ENCODE data around the gene SPTBN4.
A peak's percentile ranks its signal among the peaks of the same experiment; 100 is the strongest.

Gene SPTBN4

GRCh38 chr19:40607311-40608239 lies 140.8 kb downstream of the SPTBN4 start:
- DNase-seq: no peak

- no peak for DNase-seq
Observed at GRCh38 chr19:40608240-40608621, 141.4 kb downstream of the SPTBN4 start.

- no peak for DNase-seq
Observed at GRCh38 chr19:40608957-40609356, 142.2 kb downstream of the SPTBN4 start.

GRCh38 chr19:40609561-40610395 lies 143.0 kb downstream of the SPTBN4 start:
- DNase-seq: peak; percentile 89

- DNase-seq: peak; percentile 50
Observed at GRCh38 chr19:40610396-40611064, 143.7 kb downstream of the SPTBN4 start.

GRCh38 chr19:40611096-40611495 lies 144.3 kb downstream of the SPTBN4 start:
- DNase-seq: no peak

- DNase-seq: no peak
Observed at GRCh38 chr19:40611900-40612698, 145.3 kb downstream of the SPTBN4 start.

- peak; percentile 54 for DNase-seq
Observed at GRCh38 chr19:40612831-40613689, 146.3 kb downstream of the SPTBN4 start.

- DNase-seq: peak; percentile 95
Observed at GRCh38 chr19:40613690-40614621, 147.2 kb downstream of the SPTBN4 start.

GRCh38 chr19:40614622-40615411 lies 148.0 kb downstream of the SPTBN4 start:
- DNase-seq: peak; percentile 98

- no peak for DNase-seq
Observed at GRCh38 chr19:40616178-40616577, 149.4 kb downstream of the SPTBN4 start.

GRCh38 chr19:40616941-40617340 lies 150.1 kb downstream of the SPTBN4 start:
- no peak for DNase-seq

- no peak for DNase-seq
Observed at GRCh38 chr19:40617961-40618360, 151.2 kb downstream of the SPTBN4 start.

GRCh38 chr19:40619333-40620160 lies 152.7 kb downstream of the SPTBN4 start:
- DNase-seq: no peak

- DNase-seq: no peak
Observed at GRCh38 chr19:40620161-40620485, 153.3 kb downstream of the SPTBN4 start.

GRCh38 chr19:40621283-40621682 lies 154.5 kb downstream of the SPTBN4 start:
- no peak for DNase-seq

GRCh38 chr19:40621966-40622772 lies 155.4 kb downstream of the SPTBN4 start:
- no peak for DNase-seq

GRCh38 chr19:40622773-40623075 lies 155.9 kb downstream of the SPTBN4 start:
- no peak for DNase-seq
